BJ (cell line): ENCODE results near the gene CFAP68. TPM values are rescaled to one million over a fixed set of nuclear protein-coding genes. Genes with fewer than 3 reads are reported as not detected.
A peak's percentile ranks its signal among the peaks of the same experiment; 100 is the strongest.

Experiments used
- CTCF ChIA-PET: fragments of 350-600 bp; formaldehyde crosslinking; extraction: SDS; loops from one replicate; lab custom pipeline; 2021; ENCODE audit warnings: antibody characterized with exemption, inconsistent platforms; lab: Yijun Ruan, JAX
- POLR2A ChIA-PET: fragments of 300-600 bp; sonication (Branson Sonifier 250); formaldehyde crosslinking; extraction: SDS; loops from one replicate; lab custom pipeline; 2021; ENCODE audit warnings: antibody characterized with exemption; lab: Charles Lee
- DNase-seq: peaks from one replicate; pipeline ENCODE4 v3.0.0-alpha.2; 2011; ENCODE audit warnings: low read depth
- H3K27me3 ChIP-seq: 2 replicates; pipeline ENCODE4 v1.6.0; 2011; ENCODE audit warnings: low read length; ENCODE audit not compliant: control insufficient read depth, insufficient read depth
- H3K36me3 ChIP-seq: 2 replicates; pipeline ENCODE4 v1.5.1; 2011; ENCODE audit warnings: low read length; ENCODE audit not compliant: control insufficient read depth, insufficient read depth
- H3K4me3 ChIP-seq: 2 replicates; pipeline ENCODE4 v1.5.1; 2011; ENCODE audit warnings: low read depth, mild to moderate bottlenecking, control low read depth, low read length
- polyA plus RNA-seq: library from polyadenylated mRNA; depleted of rRNA; stranded (reverse); fragments of >200 nt; gene quantifications from 2 replicates; pipeline ENCODE4 v1.2.3, GENCODE V29; 2011
- TF ChIP-seq, protein P1 (sequence below): IDR thresholded peaks from 2 replicates; pipeline ENCODE4 v1.5.1; 2011; ENCODE audit warnings: low read depth, mild to moderate bottlenecking, control low read depth, inconsistent platforms, low read length, moderate library complexity; ENCODE audit not compliant: insufficient read depth

The CFAP68 gene
- polyA plus RNA-seq, 1 experiment, result 16.6 TPM

DNA sequence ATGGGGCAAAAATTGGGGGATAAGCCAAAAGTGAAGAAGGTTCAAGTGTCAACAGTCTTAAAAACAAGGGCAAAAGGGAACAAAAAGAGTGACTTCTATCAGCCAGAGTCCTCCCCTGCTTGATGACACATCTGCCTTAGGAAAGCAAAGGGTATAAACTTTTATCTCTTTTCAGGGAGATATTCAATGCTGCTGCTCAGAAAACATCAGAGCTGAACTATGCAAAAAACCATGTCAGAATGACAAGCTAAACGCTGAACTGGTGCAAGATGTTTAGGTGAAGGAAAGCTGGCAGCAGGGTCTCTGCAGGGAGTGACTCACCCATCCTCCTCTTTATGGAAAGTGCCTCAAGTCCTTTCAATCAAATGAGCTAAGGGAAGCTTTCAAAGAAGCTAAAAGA is 32.7 kb upstream of the CFAP68 start:
- ChIA-PET CTCF (interaction anchor here (0.6 to 2.1 kb wide), 12 partner anchors 13 to 392 kb away, joined by 3 to 7 read pairs (median 4); partner anchors contain the start of gene ALG9), POLR2A (interaction anchor here (0.7 kb wide), 1 partner anchor 11 kb away, joined by 5 read pairs; no protein-coding TSS in a partner anchor)
- TF ChIP-seq, protein P1, sequence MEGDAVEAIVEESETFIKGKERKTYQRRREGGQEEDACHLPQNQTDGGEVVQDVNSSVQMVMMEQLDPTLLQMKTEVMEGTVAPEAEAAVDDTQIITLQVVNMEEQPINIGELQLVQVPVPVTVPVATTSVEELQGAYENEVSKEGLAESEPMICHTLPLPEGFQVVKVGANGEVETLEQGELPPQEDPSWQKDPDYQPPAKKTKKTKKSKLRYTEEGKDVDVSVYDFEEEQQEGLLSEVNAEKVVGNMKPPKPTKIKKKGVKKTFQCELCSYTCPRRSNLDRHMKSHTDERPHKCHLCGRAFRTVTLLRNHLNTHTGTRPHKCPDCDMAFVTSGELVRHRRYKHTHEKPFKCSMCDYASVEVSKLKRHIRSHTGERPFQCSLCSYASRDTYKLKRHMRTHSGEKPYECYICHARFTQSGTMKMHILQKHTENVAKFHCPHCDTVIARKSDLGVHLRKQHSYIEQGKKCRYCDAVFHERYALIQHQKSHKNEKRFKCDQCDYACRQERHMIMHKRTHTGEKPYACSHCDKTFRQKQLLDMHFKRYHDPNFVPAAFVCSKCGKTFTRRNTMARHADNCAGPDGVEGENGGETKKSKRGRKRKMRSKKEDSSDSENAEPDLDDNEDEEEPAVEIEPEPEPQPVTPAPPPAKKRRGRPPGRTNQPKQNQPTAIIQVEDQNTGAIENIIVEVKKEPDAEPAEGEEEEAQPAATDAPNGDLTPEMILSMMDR, result no peak
- H3K27me3 ChIP-seq, result no peaks in the 10 kb centered on the region
- no peak for DNase-seq
- H3K36me3 ChIP-seq, result peaks cover 3% of the 10 kb centered on the region
- no peak overlapping the region for H3K4me3 ChIP-seq

DNA sequence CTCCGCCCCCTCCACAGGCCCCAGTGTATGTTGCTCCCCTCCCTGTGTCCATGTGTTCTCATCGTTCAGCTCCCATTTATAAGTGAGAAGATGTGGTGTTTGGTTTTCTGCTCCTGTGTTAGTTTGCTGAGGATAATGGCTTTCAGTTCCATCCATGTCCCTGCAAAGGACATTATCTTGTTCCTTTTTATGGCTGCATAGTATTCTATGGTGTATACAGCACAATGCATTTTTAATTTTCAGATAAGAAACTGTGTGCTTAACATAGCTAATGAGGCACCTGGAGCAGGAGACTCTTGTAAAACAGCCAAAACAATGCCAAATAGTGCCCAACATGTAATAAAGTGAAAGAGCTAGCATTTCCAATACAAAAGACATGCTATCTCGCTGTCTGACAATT is 29.7 kb upstream of the CFAP68 start:
- Histone ChIP-seq H3K27me3 (no peaks in the 10 kb centered on the region), H3K4me3 (no peak overlapping the region), H3K36me3 (peaks cover 3% of the 10 kb centered on the region)
- DNase-seq, result no peak
- TF ChIP-seq, protein P1, result no peak
- ChIA-PET CTCF (interaction anchor here (1.2 to 1.7 kb wide), 4 partner anchors 8 to 283 kb away, joined by 3 to 5 read pairs (median 4); no protein-coding TSS in a partner anchor), POLR2A (no interaction called here)

DNA sequence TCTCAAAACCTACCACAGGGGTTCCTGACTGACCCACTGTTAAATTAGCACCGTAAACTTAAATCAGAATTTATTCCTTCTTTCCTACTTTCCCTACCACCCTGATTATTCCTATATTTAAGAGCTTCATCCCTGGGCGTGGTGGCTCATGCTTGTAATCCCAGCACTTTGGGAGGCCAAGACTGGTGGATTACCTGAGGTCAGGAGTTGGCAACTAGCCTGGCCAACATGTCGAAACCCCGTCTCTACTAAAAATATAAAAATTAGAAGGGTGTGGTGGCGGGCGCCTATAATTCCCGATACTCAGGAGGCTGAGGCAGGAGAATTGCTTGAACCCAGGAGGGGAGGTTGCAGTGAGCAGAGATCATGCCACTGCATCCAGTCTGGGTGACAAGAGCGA is 28.3 kb upstream of the CFAP68 start:
- TF ChIP-seq, protein P1, result no peak
- peaks cover 4% of the 10 kb centered on the region for H3K36me3 ChIP-seq
- H3K27me3 ChIP-seq, result no peaks in the 10 kb centered on the region
- ChIA-PET POLR2A (no interaction called here), CTCF (interaction anchor here (1.1 to 2.1 kb wide), 5 partner anchors 9 to 398 kb away, joined by 3 to 7 read pairs (median 4); partner anchors contain the start of gene ALG9)
- DNase-seq, result no peak
- H3K4me3 ChIP-seq, result no peak overlapping the region

DNA sequence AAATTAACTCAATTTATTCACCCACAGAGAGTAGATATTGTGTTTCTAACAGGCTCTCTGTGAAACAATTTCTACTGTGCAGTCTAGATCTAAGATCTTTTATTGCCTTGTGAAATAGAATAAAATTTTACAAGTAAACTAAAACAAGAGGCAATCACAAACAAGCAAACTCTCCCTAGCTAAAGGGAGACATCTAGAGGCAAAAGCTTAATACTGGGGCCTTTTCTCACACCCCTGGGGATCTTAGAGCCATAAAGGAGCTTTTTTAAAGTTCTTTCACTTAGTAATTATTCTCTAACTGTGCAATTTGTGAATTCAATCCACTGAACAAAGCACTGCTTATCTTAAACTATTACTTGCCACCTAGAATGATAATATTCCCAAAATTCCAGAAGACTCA is 27.7 kb upstream of the CFAP68 start:
- H3K36me3 ChIP-seq, result peaks cover 4% of the 10 kb centered on the region
- ChIA-PET CTCF (interaction anchor here (0.6 to 2.1 kb wide), 8 partner anchors 9 to 398 kb away, joined by 3 to 7 read pairs (median 3); partner anchors contain the start of gene ALG9), POLR2A (no interaction called here)
- H3K4me3 ChIP-seq, result no peak overlapping the region
- H3K27me3 ChIP-seq, result no peaks in the 10 kb centered on the region
- DNase-seq, result no peak
- TF ChIP-seq, protein P1, result peak; percentile 64

DNA sequence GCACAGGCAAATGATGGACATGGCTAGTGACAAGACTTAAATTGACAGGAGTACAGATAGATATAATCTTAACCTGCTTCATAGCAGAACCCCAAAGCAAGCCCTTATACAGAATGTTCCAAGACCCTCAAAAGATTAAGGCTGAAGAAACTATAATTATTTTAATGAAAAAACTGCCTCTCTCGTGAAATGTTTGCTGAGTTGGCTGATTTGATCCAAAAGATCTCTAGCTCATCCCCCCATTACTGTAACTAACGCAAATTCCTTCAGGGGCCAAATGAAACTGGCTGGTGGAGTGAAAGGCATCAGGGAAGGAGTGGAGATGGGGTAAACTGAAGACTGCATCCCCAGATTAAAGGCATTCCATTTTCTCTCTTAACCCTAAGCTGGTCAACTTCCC is 27.2 kb upstream of the CFAP68 start:
- TF ChIP-seq, protein P1, result no peak
- DNase-seq, result no peak
- Histone ChIP-seq H3K36me3 (peaks cover 4% of the 10 kb centered on the region), H3K27me3 (no peaks in the 10 kb centered on the region), H3K4me3 (no peak overlapping the region)
- POLR2A ChIA-PET, result no interaction called here
- CTCF ChIA-PET, result interaction anchor here (0.6 to 2.1 kb wide), 8 partner anchors 8 to 399 kb away, joined by 3 to 7 read pairs (median 3); partner anchors contain the start of gene ALG9
